Astrocyte (in vitro differentiated cells and primary cell): ENCODE data around the gene PEX16. TPM values are rescaled to one million over a fixed set of nuclear protein-coding genes. Genes with fewer than 3 reads are reported as not detected.

Experiments
- DNase-seq: peaks from one replicate; pipeline ENCODE4 v3.0.0-alpha.2; 2010; ENCODE audit warnings: low read depth
- FAIRE-seq: peaks from 2 replicates; lab custom pipeline; 2011; peaks lifted over from hg19 to GRCh38; lab: Jason Lieb, UNC
- H2AFZ ChIP-seq: 2 replicates; pipeline ENCODE4 v1.6.0; 2012; ENCODE audit warnings: low read depth, low read length, inconsistent platforms
- H3K27ac ChIP-seq: 2 replicates; pipeline ENCODE4 v1.5.1; 2011; ENCODE audit warnings: low read depth, low read length, inconsistent platforms
- H3K27me3 ChIP-seq: 2 replicates; pipeline ENCODE4 v1.6.0; 2011; ENCODE audit warnings: low read length, inconsistent platforms; ENCODE audit not compliant: insufficient read depth
- H3K36me3 ChIP-seq: 2 replicates; pipeline ENCODE4 v1.5.1; 2011; ENCODE audit warnings: low read length, inconsistent platforms; ENCODE audit not compliant: insufficient read depth
- H3K4me1 ChIP-seq: 2 replicates; pipeline ENCODE4 v1.5.1; 2011; ENCODE audit warnings: low read length, inconsistent platforms; ENCODE audit not compliant: insufficient read depth
- H3K4me2 ChIP-seq: 2 replicates; pipeline ENCODE4 v1.6.0; 2012; ENCODE audit warnings: low read length, inconsistent platforms
- H3K4me3 ChIP-seq: 2 replicates; pipeline ENCODE4 v1.5.1; 2011; ENCODE audit warnings: low read depth, mild to moderate bottlenecking, low read length, inconsistent platforms; ENCODE audit not compliant: insufficient read depth
- H3K79me2 ChIP-seq: 2 replicates; pipeline ENCODE4 v1.6.0; 2012; ENCODE audit warnings: mild to moderate bottlenecking, low read length, inconsistent platforms; ENCODE audit not compliant: insufficient read depth
- H3K9ac ChIP-seq: 2 replicates; pipeline ENCODE4 v1.6.0; 2012; ENCODE audit warnings: mild to moderate bottlenecking, low read length, inconsistent platforms
- H3K9me3 ChIP-seq: 2 replicates; pipeline ENCODE4 v1.5.1; 2012; ENCODE audit warnings: low read depth, mild to moderate bottlenecking, low read length, inconsistent platforms; ENCODE audit not compliant: insufficient read depth
- H4K20me1 ChIP-seq: 2 replicates; pipeline ENCODE4 v1.6.0; 2012; ENCODE audit warnings: low read length, inconsistent platforms; ENCODE audit not compliant: insufficient read depth
- H3K27ac Mint-ChIP-seq: one replicate; pipeline ENCODE4 v1.8.0; 2021; ENCODE audit warnings: mild to moderate bottlenecking, mixed read lengths; ENCODE audit not compliant: unreplicated experiment
- H3K27me3 Mint-ChIP-seq: one replicate; pipeline ENCODE4 v1.8.0; 2021; ENCODE audit warnings: low read depth, mixed read lengths; ENCODE audit not compliant: unreplicated experiment
- H3K36me3 Mint-ChIP-seq: one replicate; pipeline ENCODE4 v1.8.0; 2021; ENCODE audit warnings: low read depth, mixed read lengths; ENCODE audit not compliant: unreplicated experiment
- H3K4me1 Mint-ChIP-seq: one replicate; pipeline ENCODE4 v1.8.0; 2021; ENCODE audit warnings: low read depth, mixed read lengths; ENCODE audit not compliant: unreplicated experiment
- H3K4me3 Mint-ChIP-seq: one replicate; pipeline ENCODE4 v1.8.0; 2021; ENCODE audit warnings: mild to moderate bottlenecking, moderate library complexity, mixed read lengths; ENCODE audit not compliant: unreplicated experiment
- H3K9me3 Mint-ChIP-seq: one replicate; pipeline ENCODE4 v1.8.0; 2021; ENCODE audit warnings: mild to moderate bottlenecking, mixed read lengths; ENCODE audit not compliant: unreplicated experiment
- CTCF ChIP-seq: IDR thresholded peaks from 2 replicates; pipeline ENCODE4 v1.5.1; 2011; ENCODE audit warnings: low read depth, mild to moderate bottlenecking, inconsistent platforms, low read length, moderate library complexity; ENCODE audit not compliant: insufficient read depth
- EZH2 ChIP-seq: IDR thresholded peaks from 2 replicates; pipeline ENCODE4 v1.6.1; 2012; ENCODE audit warnings: mild to moderate bottlenecking, low read length, inconsistent platforms; ENCODE audit not compliant: insufficient read depth
- total RNA-seq: library from RNA; stranded (reverse); gene quantifications from 2 replicates; pipeline ENCODE4 v1.2.1, GENCODE V29; 2021

Gene PEX16
- total RNA-seq, 1 donor from 2014 or later, result 25.9 TPM

- Mint-ChIP-seq H3K9me3 (peaks cover 3% of the 10 kb centered on the region), H3K36me3 (peaks cover 2% of the 10 kb centered on the region), H3K4me3 (no peak overlapping the region), H3K4me1 (peaks cover 10% of the 10 kb centered on the region), H3K27ac (no peak overlapping the region), H3K27me3 (peaks cover 31% of the 10 kb centered on the region)
- Histone ChIP-seq H4K20me1 (peaks cover 7% of the 10 kb centered on the region), H3K9me3 (no peaks in the 10 kb centered on the region), H3K27me3 (peaks cover 30% of the 10 kb centered on the region), H3K4me2 (no peak overlapping the region), H3K4me1 (peaks cover 6% of the 10 kb centered on the region), H2AFZ (no peak overlapping the region), H3K9ac (no peak overlapping the region), H3K79me2 (peaks cover 18% of the 10 kb centered on the region), H3K4me3 (no peak overlapping the region), H3K27ac (no peak overlapping the region), H3K36me3 (peaks cover under 1% of the 10 kb centered on the region)
- TF ChIP-seq CTCF, result no peak
- FAIRE-seq (no peak), DNase-seq (no peak)
Measured at GRCh38 chr11:45920531-45921477, 3.1 kb upstream of the PEX16 start.

- Histone ChIP-seq H3K27me3 (peaks cover 30% of the 10 kb centered on the region), H3K9ac (no peak overlapping the region), H3K79me2 (peaks cover 24% of the 10 kb centered on the region), H3K4me1 (peaks cover 6% of the 10 kb centered on the region), H3K27ac (no peak overlapping the region), H3K36me3 (peaks cover 6% of the 10 kb centered on the region), H2AFZ (no peak overlapping the region), H3K4me2 (no peak overlapping the region), H3K9me3 (no peaks in the 10 kb centered on the region), H3K4me3 (no peak overlapping the region), H4K20me1 (peaks cover 9% of the 10 kb centered on the region)
- FAIRE-seq (no peak), DNase-seq (no peak)
- TF ChIP-seq CTCF (no peak), EZH2 (no peak)
- Mint-ChIP-seq H3K4me3 (no peak overlapping the region), H3K27ac (no peak overlapping the region), H3K9me3 (peaks cover 3% of the 10 kb centered on the region), H3K27me3 (peaks cover 29% of the 10 kb centered on the region), H3K36me3 (peaks cover 2% of the 10 kb centered on the region), H3K4me1 (peaks cover 11% of the 10 kb centered on the region)
Measured at GRCh38 chr11:45919806-45920530, 2.3 kb upstream of the PEX16 start.
